AG04449 (cell line): Measurements from ENCODE around the gene CASP4.

Experiments
- CTCF ChIA-PET: fragments of 350-600 bp; formaldehyde crosslinking; extraction: SDS; loops from one replicate; lab custom pipeline; 2021; ENCODE audit warnings: antibody characterized with exemption; lab: Yijun Ruan, JAX
- POLR2A ChIA-PET: fragments of 400-600, 350-600 bp; formaldehyde crosslinking; extraction: SDS; loops from one replicate; lab custom pipeline; 2020; ENCODE audit warnings: antibody characterized with exemption, inconsistent platforms; lab: Yijun Ruan, JAX
- DNase-seq: peaks from one replicate; pipeline ENCODE4 v3.0.0-alpha.2; 2010; ENCODE audit warnings: low read depth, low spot score
- H3K4me3 ChIP-seq: 2 replicates; pipeline ENCODE4 v1.5.1; 2011; ENCODE audit warnings: low read depth, mild to moderate bottlenecking, control low read depth, low read length
- CTCF ChIP-seq: IDR thresholded peaks from one replicate; pipeline ENCODE4 v1.5.1; 2011; ENCODE audit warnings: mild to moderate bottlenecking, moderate library complexity, low read length, control low read depth, inconsistent platforms; ENCODE audit not compliant: insufficient read depth; ENCODE audit errors: missing control alignments

The CASP4 gene

GRCh38 chr11:105000167-105000566, 31.8 kb upstream of the CASP4 start:
- H3K4me3 ChIP-seq = no peak overlapping the region
- no peak for DNase-seq
- TF ChIP-seq CTCF = peak; percentile 20
- POLR2A ChIA-PET = no interaction called here
- CTCF ChIA-PET = interaction anchor here (1.0 kb wide), 1 partner anchor 9 kb away, joined by 3 read pairs; no protein-coding TSS in a partner anchor

GRCh38 chr11:104999721-105000120, 31.3 kb upstream of the CASP4 start:
- DNase-seq = no peak
- CTCF ChIA-PET = no interaction called here
- TF ChIP-seq CTCF = no peak
- POLR2A ChIA-PET = no interaction called here
- H3K4me3 ChIP-seq = no peak overlapping the region

GRCh38 chr11:104997288-104997687, 28.9 kb upstream of the CASP4 start:
- DNase-seq = no peak
- H3K4me3 ChIP-seq = no peak overlapping the region
- POLR2A ChIA-PET = no interaction called here
- no peak for TF ChIP-seq CTCF
- CTCF ChIA-PET = no interaction called here

DNA sequence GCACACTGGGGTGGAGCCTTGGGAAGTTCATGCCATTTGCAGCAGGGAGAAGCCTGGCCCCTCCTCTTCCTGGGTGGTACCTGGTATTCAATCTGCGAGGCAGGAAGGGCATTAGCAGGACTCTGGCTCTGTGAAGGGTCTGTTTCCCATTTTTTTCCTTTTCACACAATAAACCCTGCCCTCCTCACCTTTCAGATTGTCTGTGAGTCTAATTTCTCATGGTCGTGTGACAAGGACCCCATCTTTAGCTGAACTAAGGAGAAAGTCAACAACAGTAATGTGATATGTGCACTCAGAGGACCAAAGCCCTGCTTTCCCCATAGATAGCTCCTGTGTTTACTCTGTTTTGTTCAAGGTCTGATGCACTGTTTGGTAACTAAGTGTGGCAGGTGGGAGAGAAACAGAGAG, 26.6 kb upstream of the CASP4 start:
- POLR2A ChIA-PET = no interaction called here
- TF ChIP-seq CTCF = no peak
- DNase-seq = no peak
- CTCF ChIA-PET = no interaction called here
- H3K4me3 ChIP-seq = no peak overlapping the region

GRCh38 chr11:104992781-104993180, 24.4 kb upstream of the CASP4 start:
- H3K4me3 ChIP-seq = no peak overlapping the region
- TF ChIP-seq CTCF = no peak
- POLR2A ChIA-PET = no interaction called here
- CTCF ChIA-PET = no interaction called here
- no peak for DNase-seq

DNA sequence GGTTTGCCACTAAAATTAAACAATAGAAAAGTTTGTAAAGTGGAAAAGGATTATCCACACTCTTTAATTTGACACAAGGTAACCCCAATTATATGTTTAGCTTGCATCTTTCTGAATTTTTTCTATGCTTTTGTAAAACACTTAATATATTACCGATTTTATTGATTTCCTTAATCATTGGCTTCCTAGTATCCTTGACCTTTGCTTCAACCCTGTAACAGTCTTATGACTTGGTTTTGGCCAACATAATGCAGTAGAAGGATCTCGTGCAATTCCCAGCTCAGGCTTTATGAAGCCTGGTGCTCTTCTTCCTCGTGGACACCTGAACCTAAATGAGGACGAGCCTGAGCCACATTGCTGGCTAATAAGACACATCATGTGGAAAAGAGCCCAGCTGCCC, 23.6 kb upstream of the CASP4 start:
- ChIA-PET CTCF (no interaction called here), POLR2A (no interaction called here)
- no peak for TF ChIP-seq CTCF
- no peak for DNase-seq
- H3K4me3 ChIP-seq = no peak overlapping the region

GRCh38 chr11:104984808-104985207, 16.4 kb upstream of the CASP4 start:
- H3K4me3 ChIP-seq = no peak overlapping the region
- ChIA-PET CTCF (no interaction called here), POLR2A (no interaction called here)
- no peak for DNase-seq
- TF ChIP-seq CTCF = no peak
